Neural cell (in vitro differentiated cells): Measurements from ENCODE around the gene ZDHHC18.

Experiments used
- CTCF ChIP-seq: fragments of 450-650 bp; IDR thresholded peaks from 2 replicates; pipeline ENCODE4 v1.5.1; 2014; ENCODE audit warnings: antibody characterized with exemption, mild to moderate bottlenecking, moderate library complexity; ENCODE audit not compliant: poor library complexity, severe bottlenecking
- EZH2 ChIP-seq: fragments of 200-600, 300-800 bp; shearing (Covaris generic), sonication (generic); IDR thresholded peaks from 2 replicates; pipeline ENCODE4 v1.6.1; 2014; ENCODE audit warnings: antibody characterized with exemption, low read length, borderline replicate concordance, mild to moderate bottlenecking; ENCODE audit not compliant: insufficient read depth, poor library complexity, severe bottlenecking

GRCh38 chr1:26844424-26845196, 18.1 kb downstream of the ZDHHC18 start:
- TF ChIP-seq CTCF (no peak), EZH2 (no peak)
